Fibroblast of lung (primary cell): ENCODE results near the gene SLC17A2. TPM values are rescaled to one million over a fixed set of nuclear protein-coding genes. Genes with fewer than 3 reads are reported as not detected.

ENCODE experiments used
- DNase-seq, 2 donors: peaks; one replicate each; pipeline versions ENCODE4 v3.0.0 to v3.0.0-alpha.2; 2010; ENCODE audit warnings: low read depth in 2 of 2
- H2AFZ ChIP-seq: 2 replicates; pipeline ENCODE4 v1.5.1; 2012; ENCODE audit warnings: low read length, control low read depth, inconsistent platforms
- H3K27ac ChIP-seq: 2 replicates; pipeline ENCODE4 v1.5.1; 2011; ENCODE audit warnings: low read length, control low read depth; ENCODE audit not compliant: insufficient read depth
- H3K27me3 ChIP-seq: 2 replicates; pipeline ENCODE4 v1.5.1; 2011; ENCODE audit warnings: mild to moderate bottlenecking, low read length; ENCODE audit not compliant: control insufficient read depth, insufficient read depth
- H3K36me3 ChIP-seq: 2 replicates; pipeline ENCODE4 v1.5.1; 2011; ENCODE audit warnings: low read length; ENCODE audit not compliant: control insufficient read depth, insufficient read depth
- H3K4me1 ChIP-seq: 2 replicates; pipeline ENCODE4 v1.5.1; 2011; ENCODE audit warnings: low read length; ENCODE audit not compliant: control insufficient read depth, insufficient read depth; ENCODE audit errors: extremely low read depth
- H3K4me2 ChIP-seq: 2 replicates; pipeline ENCODE4 v1.5.1; 2011; ENCODE audit warnings: low read length, control low read depth; ENCODE audit not compliant: insufficient read depth; ENCODE audit errors: extremely low read depth
- H3K4me3 ChIP-seq, 4 experiments: fragments of 200-600 bp in 1 of 4; sonication (generic) in 1 of 4; replicated peaks in 1 of 4; 2 replicates each; pipeline ENCODE4 v1.5.1; 2011 to 2016; ENCODE audit warnings: low read length in 4 of 4, low read depth in 3 of 4, mild to moderate bottlenecking in 3 of 4, control low read depth in 2 of 4, inconsistent platforms in 1 of 4, mixed read lengths in 1 of 4; ENCODE audit not compliant: insufficient read depth in 1 of 4; ENCODE audit errors: control extremely low read depth in 1 of 4
- H3K79me2 ChIP-seq: 2 replicates; pipeline ENCODE4 v1.5.1; 2012; ENCODE audit warnings: mild to moderate bottlenecking, low read length, inconsistent platforms; ENCODE audit not compliant: control insufficient read depth, insufficient read depth
- H3K9ac ChIP-seq: 2 replicates; pipeline ENCODE4 v1.5.1; 2011; ENCODE audit warnings: mild to moderate bottlenecking, low read length, control low read depth; ENCODE audit not compliant: insufficient read depth
- H3K9me3 ChIP-seq: 2 replicates; pipeline ENCODE4 v1.5.1; 2012; ENCODE audit warnings: low read depth, low read length; ENCODE audit not compliant: control insufficient read depth, insufficient read depth
- H4K20me1 ChIP-seq: 2 replicates; pipeline ENCODE4 v1.5.1; 2011; ENCODE audit warnings: low read length; ENCODE audit not compliant: control insufficient read depth, insufficient read depth; ENCODE audit errors: extremely low read depth
- CTCF ChIP-seq, 2 donors: IDR thresholded peaks in 1 of 2; conservative IDR thresholded peaks in 1 of 2; 1 replicate in 1 of 2; 2 replicates in 1 of 2; pipeline ENCODE4 v1.5.1; 2011 to 2012; ENCODE audit warnings: low read length in 2 of 2, control low read depth in 1 of 2, inconsistent platforms in 1 of 2, low read depth in 1 of 2, mild to moderate bottlenecking in 1 of 2
- EZH2 ChIP-seq: IDR thresholded peaks from 2 replicates; pipeline ENCODE4 v1.5.1; 2012; ENCODE audit warnings: low read length, control low read depth, mild to moderate bottlenecking; ENCODE audit errors: missing control alignments
- polyA plus RNA-seq, 2 donors: library from polyadenylated mRNA; depleted of rRNA in 1 of 2; stranded (reverse) in 1 of 2; unstranded in 1 of 2; fragments of >200 nt; gene quantifications; 2 replicates each; pipeline ENCODE4 v1.2.1, GENCODE V29; 2011 to 2012; ENCODE audit warnings: missing spikeins in 1 of 2
- total RNA-seq: library from RNA; depleted of rRNA; stranded (reverse); fragments of >200 nt; gene quantifications from 2 replicates; pipeline ENCODE4 v1.2.1, GENCODE V29; 2014

SLC17A2 gene
- total and polyA plus RNA-seq, 2 donors (not counting 1 experiment from before 2014, with no cell fraction given), result not detected

GRCh38 chr6:25922301-25922700 is 8.2 kb downstream of the SLC17A2 start:
- Histone ChIP-seq H3K4me1 (no peaks in the 10 kb centered on the region), H4K20me1 (no peaks in the 10 kb centered on the region), H2AFZ (no peak overlapping the region), H3K4me2 (no peak overlapping the region), H3K4me3 (no peak overlapping the region), H3K36me3 (no peaks in the 10 kb centered on the region), H3K79me2 (no peaks in the 10 kb centered on the region), H3K9ac (no peak overlapping the region), H3K27me3 (no peaks in the 10 kb centered on the region), H3K27ac (no peak overlapping the region), H3K9me3 (no peaks in the 10 kb centered on the region)
- TF ChIP-seq CTCF (conservative IDR thresholded peaks at IDR 0.05 in 1 of 2, IDR thresholded peaks at IDR 0.05 in 1 of 2; ENCODE audit: low read depth in 1 of 2, low read length in 2 of 2), result no peak
- DNase-seq, result peak in 1 of 2 donors; percentile 17

- Histone ChIP-seq H3K9me3 (no peaks in the 10 kb centered on the region), H3K9ac (no peak overlapping the region), H3K36me3 (no peaks in the 10 kb centered on the region), H3K4me2 (no peak overlapping the region), H3K27ac (no peak overlapping the region), H3K79me2 (no peaks in the 10 kb centered on the region), H3K4me3 (no peak overlapping the region), H3K4me1 (no peaks in the 10 kb centered on the region), H2AFZ (no peak overlapping the region), H4K20me1 (no peaks in the 10 kb centered on the region), H3K27me3 (no peaks in the 10 kb centered on the region)
- TF ChIP-seq EZH2 (no peak), CTCF (conservative IDR thresholded peaks at IDR 0.05 in 1 of 2, IDR thresholded peaks at IDR 0.05 in 1 of 2; ENCODE audit: low read depth in 1 of 2, low read length in 2 of 2) (no peak)
- DNase-seq, result no peak
Measured at GRCh38 chr6:25921525-25922203, 8.8 kb downstream of the SLC17A2 start.

- TF ChIP-seq CTCF (conservative IDR thresholded peaks at IDR 0.05 in 1 of 2, IDR thresholded peaks at IDR 0.05 in 1 of 2; ENCODE audit: low read depth in 1 of 2, low read length in 2 of 2), result no peak
- no peak for TF ChIP-seq EZH2
- Histone ChIP-seq H3K79me2 (no peaks in the 10 kb centered on the region), H2AFZ (no peak overlapping the region), H3K4me3 (no peak overlapping the region), H3K27me3 (no peaks in the 10 kb centered on the region), H3K27ac (no peak overlapping the region), H3K4me2 (no peak overlapping the region), H3K36me3 (no peaks in the 10 kb centered on the region), H3K9me3 (no peaks in the 10 kb centered on the region), H3K9ac (no peak overlapping the region), H4K20me1 (no peaks in the 10 kb centered on the region), H3K4me1 (no peaks in the 10 kb centered on the region)
- no peak for DNase-seq
Measured at GRCh38 chr6:25919657-25920056, 10.8 kb downstream of the SLC17A2 start.
